ENCODE data around the gene CACNB1.

- TF ChIP-seq CTCF (IDR thresholded peaks at IDR 0.05) (no peak), POLR2A (IDR thresholded peaks at IDR 0.05) (no peak)
These were observed 41.0 kb upstream of the CACNB1 start for GRCh38 chr17:39238311-39238972.
